HepG2 (cell line): ENCODE measurements around the gene NDNF. TPM values are rescaled to one million over a fixed set of nuclear protein-coding genes. Genes with fewer than 3 reads are reported as not detected.

Source experiments
- ATAC-seq: fragments of 200-7000 bp; cut with Tn5 transposase; 3 replicates; pipeline ENCODE4 v1.9.1; 2020; ENCODE audit warnings: mild to moderate bottlenecking, moderate library complexity
- BruUV-seq: library from RNA; stranded (reverse); fragments of 400-500 nt; replicated peaks from 2 replicates; lab custom pipeline; 2021; lab: Mats Ljungman, UMichigan
- CTCF ChIA-PET: fragments of 300-600 bp; formaldehyde crosslinking; extraction: SDS; loops from one replicate; lab custom pipeline; 2021; ENCODE audit warnings: low total read pairs, inconsistent platforms, low intra/inter-chr PET ratio; lab: Yijun Ruan, JAX
- POLR2A ChIA-PET: fragments of 350-600 bp; sonication (Branson Sonifier 250); formaldehyde crosslinking; loops from one replicate; lab custom pipeline; 2020; ENCODE audit warnings: antibody characterized with exemption, inconsistent platforms; lab: Yijun Ruan, JAX
- DNase-seq: peaks from one replicate; pipeline ENCODE4 v3.0.0-alpha.2; 2015; ENCODE audit warnings: low spot score
- FAIRE-seq: peaks from 3 replicates; lab custom pipeline; 2011; peaks lifted over from hg19 to GRCh38; lab: Jason Lieb, UNC
- H2AFZ ChIP-seq: one replicate; pipeline ENCODE4 v1.6.1; 2011; ENCODE audit warnings: low read length, inconsistent platforms
- H3K27ac ChIP-seq: fragments of 300-600 bp; 3 replicates; pipeline ENCODE4 v1.8.0; 2011; ENCODE audit warnings: mixed run types, mild to moderate bottlenecking, mixed read lengths, low read length, inconsistent platforms; ENCODE audit not compliant: insufficient read depth; ENCODE audit errors: extremely low read length
- H3K27me3 ChIP-seq, 2 experiments: fragments of 200-600 bp in 1 of 2; 2 replicates in 1 of 2; 3 replicates in 1 of 2; pipeline versions ENCODE4 v1.6.0 to v1.8.0; 2011; ENCODE audit warnings: low read length in 2 of 2, mild to moderate bottlenecking in 2 of 2, moderate library complexity in 2 of 2, inconsistent platforms in 1 of 2; ENCODE audit not compliant: insufficient read depth in 2 of 2, control insufficient read depth in 1 of 2
- H3K36me3 ChIP-seq, 2 experiments: fragments of 200-600 bp in 1 of 2; replicated peaks in 1 of 2; 2 replicates in 1 of 2; 3 replicates in 1 of 2; pipeline versions ENCODE4 v1.5.1 to v1.8.0; 2011; ENCODE audit warnings: low read length in 2 of 2, inconsistent platforms in 1 of 2; ENCODE audit not compliant: insufficient read depth in 2 of 2, control insufficient read depth in 1 of 2
- H3K4me1 ChIP-seq: 2 replicates; pipeline ENCODE4 v1.5.1; 2012; ENCODE audit warnings: low read length, inconsistent platforms; ENCODE audit not compliant: insufficient read depth
- H3K4me2 ChIP-seq: 2 replicates; pipeline ENCODE4 v1.6.0; 2011; ENCODE audit warnings: low read depth, low read length, inconsistent platforms
- H3K4me3 ChIP-seq, 3 experiments: fragments of 200-600 bp in 1 of 3; sonication (generic), shearing (Covaris generic) in 1 of 3; replicated peaks in 1 of 3; 2 replicates each; pipeline ENCODE4 v1.5.1; 2011 to 2016; ENCODE audit warnings: low read length in 3 of 3, inconsistent platforms in 2 of 3, low read depth in 2 of 3, mild to moderate bottlenecking in 2 of 3, control low read depth in 1 of 3, mixed read lengths in 1 of 3; ENCODE audit not compliant: insufficient read depth in 1 of 3
- H3K79me2 ChIP-seq: one replicate; pipeline ENCODE4 v1.6.1; 2011; ENCODE audit warnings: low read length, inconsistent platforms; ENCODE audit not compliant: insufficient read depth
- H3K9ac ChIP-seq: 2 replicates; pipeline ENCODE4 v1.6.0; 2011; ENCODE audit warnings: mild to moderate bottlenecking, low read depth, low read length, inconsistent platforms; ENCODE audit not compliant: insufficient read depth
- H3K9me3 ChIP-seq: 2 replicates; pipeline ENCODE4 v1.5.1; 2012; ENCODE audit warnings: mild to moderate bottlenecking, low read length
- H4K20me1 ChIP-seq: 2 replicates; pipeline ENCODE4 v1.6.0; 2011; ENCODE audit warnings: inconsistent platforms, mild to moderate bottlenecking, low read length, moderate library complexity; ENCODE audit not compliant: insufficient read depth
- GFI1 ChIP-seq: sonication (generic); formaldehyde crosslinking; IDR thresholded peaks from 2 replicates; pipeline ENCODE4 v1.5.0; 2020; ENCODE audit warnings: missing genetic modification reagents, mild to moderate bottlenecking, borderline replicate concordance
- IRF2 ChIP-seq: IDR thresholded peaks from 2 replicates; pipeline ENCODE4 v1.6.1; 2018; ENCODE audit warnings: missing genetic modification reagents, missing compliant biosample characterization
- NR2F6 ChIP-seq, 2 experiments: IDR thresholded peaks; 2 replicates each; pipeline ENCODE4 v1.6.1; 2016; ENCODE audit warnings: antibody characterized with exemption in 1 of 2, mild to moderate bottlenecking in 1 of 2
- SCMH1 ChIP-seq: sonication (generic); formaldehyde crosslinking; IDR thresholded peaks from 2 replicates; pipeline ENCODE4 v1.9.0; 2021; ENCODE audit warnings: missing genetic modification reagents, mild to moderate bottlenecking, borderline replicate concordance
- TSC22D2 ChIP-seq: sonication (generic); formaldehyde crosslinking; IDR thresholded peaks from 2 replicates; pipeline ENCODE4 v1.5.1; 2020; ENCODE audit warnings: missing genetic modification reagents, mild to moderate bottlenecking, borderline replicate concordance
- U2AF2 ChIP-seq: fragments of 200-400 bp; formaldehyde crosslinking; IDR thresholded peaks from 2 replicates; pipeline ENCODE4 v1.6.1; 2017; ENCODE audit warnings: low read depth, mild to moderate bottlenecking, low read length
- ZIK1 ChIP-seq: sonication (generic); formaldehyde crosslinking; IDR thresholded peaks from 2 replicates; pipeline ENCODE4 v1.5.0; 2020; ENCODE audit warnings: mild to moderate bottlenecking, low read depth, missing genetic modification reagents, borderline replicate concordance
- ZNF430 ChIP-seq: sonication (generic); formaldehyde crosslinking; IDR thresholded peaks from 2 replicates; pipeline ENCODE4 v1.9.0; 2021; ENCODE audit warnings: mild to moderate bottlenecking, missing genetic modification reagents
- ZNF432 ChIP-seq: sonication (generic); formaldehyde crosslinking; IDR thresholded peaks from 2 replicates; pipeline ENCODE4 v1.5.0; 2020; ENCODE audit warnings: missing genetic modification reagents, mild to moderate bottlenecking, borderline replicate concordance
- in situ Hi-C: cut with HindIII; loops from 2 replicates; pipeline ENCODE4 v1.10.0; 2017; ENCODE audit warnings: low pct_unique_long_range_greater_than_20kb; ENCODE audit not compliant: extremely low pct_ligation_motif_present
- intact Hi-C: fragments of 100-400 bp; cut with micrococcal nuclease; formaldehyde crosslinking; loops from one replicate; pipeline ENCODE4 v1.10.0; 2022; ENCODE audit not compliant: unreplicated experiment
- polyA plus RNA-seq, 8 experiments: library from polyadenylated mRNA; depleted of rRNA in 3 of 8; stranded (reverse) in 7 of 8; unstranded in 1 of 8; fragments of >200 nt; fragmentation: Illumina TruSeq in 4 of 8; extraction: Trizol in 4 of 8; gene quantifications; 2 replicates each; pipeline versions ENCODE4 v1.2.1 to v1.2.3, GENCODE V29; 2011 to 2016; ENCODE audit warnings: low read depth in 4 of 8, missing spikeins in 1 of 8, mixed read lengths in 1 of 8; ENCODE audit not compliant: insufficient read depth in 1 of 8
- total RNA-seq, 5 experiments: library from RNA; depleted of rRNA; stranded (reverse); fragments of >200 nt; fragmentation: Illumina TruSeq; extraction: Trizol; gene quantifications; 2 replicates each; pipeline ENCODE4 v1.2.3, GENCODE V29; 2016; ENCODE audit warnings: low read depth in 1 of 5
- TF ChIP-seq, protein P1 (sequence below): sonication (generic); IDR thresholded peaks from 2 replicates; pipeline ENCODE4 v1.6.1; 2016; ENCODE audit warnings: low read depth, borderline replicate concordance
- TF ChIP-seq, protein P2 (sequence below): sonication (generic); formaldehyde crosslinking; IDR thresholded peaks from 2 replicates; pipeline ENCODE4 v1.9.0; 2021; ENCODE audit warnings: missing genetic modification reagents, mild to moderate bottlenecking, borderline replicate concordance
- TF ChIP-seq, protein P3 (sequence below): sonication (generic); formaldehyde crosslinking; IDR thresholded peaks from 2 replicates; pipeline ENCODE4 v1.5.0; 2020; ENCODE audit warnings: missing genetic modification reagents
- TF ChIP-seq, protein P4 (sequence below): sonication (generic); formaldehyde crosslinking; IDR thresholded peaks from 2 replicates; pipeline ENCODE4 v1.4.0; 2020; ENCODE audit warnings: mild to moderate bottlenecking, missing genetic modification reagents, borderline replicate concordance
- TF ChIP-seq, protein P5 (sequence below): sonication (generic); formaldehyde crosslinking; conservative IDR thresholded peaks from 2 replicates; pipeline ENCODE4 v1.4.0; 2020; ENCODE audit warnings: missing genetic modification reagents
- TF ChIP-seq, protein P6 (sequence below): sonication (generic); formaldehyde crosslinking; IDR thresholded peaks from 2 replicates; pipeline ENCODE4 v1.5.0; 2020; ENCODE audit warnings: missing genetic modification reagents
- TF ChIP-seq, protein P7 (sequence below): sonication (generic); formaldehyde crosslinking; IDR thresholded peaks from 2 replicates; pipeline ENCODE4 v1.4.0; 2020; ENCODE audit warnings: mild to moderate bottlenecking, missing genetic modification reagents

NDNF gene
- total and polyA plus RNA-seq, 2 of the 13 experiments (the other 11 are each of a cell fraction or from before 2014, with no cell fraction given), result not detected

DNA sequence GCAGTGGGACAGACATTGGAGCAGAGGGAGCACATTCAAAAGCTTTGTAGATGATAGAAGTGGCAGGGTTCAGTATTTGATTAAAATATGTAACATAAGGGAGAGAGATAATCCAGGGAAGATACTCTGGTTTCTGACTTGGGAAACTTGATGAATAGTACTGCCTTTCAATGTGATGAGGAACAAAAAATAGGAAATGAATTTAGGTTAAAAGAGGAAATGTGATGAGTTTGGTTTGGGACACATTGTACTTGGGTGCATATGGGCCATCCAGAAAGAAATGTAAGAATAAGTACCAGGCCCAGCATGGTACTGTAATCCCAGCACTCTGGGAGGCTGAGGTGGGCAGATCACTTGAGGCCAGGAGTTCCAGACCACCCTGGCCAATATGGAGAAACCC lies 20.9 kb upstream of the NDNF start (continued):
- TF ChIP-seq, protein P1, sequence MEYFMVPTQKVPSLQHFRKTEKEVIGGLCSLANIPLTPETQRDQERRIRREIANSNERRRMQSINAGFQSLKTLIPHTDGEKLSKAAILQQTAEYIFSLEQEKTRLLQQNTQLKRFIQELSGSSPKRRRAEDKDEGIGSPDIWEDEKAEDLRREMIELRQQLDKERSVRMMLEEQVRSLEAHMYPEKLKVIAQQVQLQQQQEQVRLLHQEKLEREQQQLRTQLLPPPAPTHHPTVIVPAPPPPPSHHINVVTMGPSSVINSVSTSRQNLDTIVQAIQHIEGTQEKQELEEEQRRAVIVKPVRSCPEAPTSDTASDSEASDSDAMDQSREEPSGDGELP, result no peak
- no peak for TF ChIP-seq ZIK1 (CRISPR knock-in tag)
- TF ChIP-seq, protein P2, sequence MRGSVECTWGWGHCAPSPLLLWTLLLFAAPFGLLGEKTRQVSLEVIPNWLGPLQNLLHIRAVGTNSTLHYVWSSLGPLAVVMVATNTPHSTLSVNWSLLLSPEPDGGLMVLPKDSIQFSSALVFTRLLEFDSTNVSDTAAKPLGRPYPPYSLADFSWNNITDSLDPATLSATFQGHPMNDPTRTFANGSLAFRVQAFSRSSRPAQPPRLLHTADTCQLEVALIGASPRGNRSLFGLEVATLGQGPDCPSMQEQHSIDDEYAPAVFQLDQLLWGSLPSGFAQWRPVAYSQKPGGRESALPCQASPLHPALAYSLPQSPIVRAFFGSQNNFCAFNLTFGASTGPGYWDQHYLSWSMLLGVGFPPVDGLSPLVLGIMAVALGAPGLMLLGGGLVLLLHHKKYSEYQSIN (CRISPR knock-in tag), result no peak
- no peak for TF ChIP-seq ZNF432
- TF ChIP-seq U2AF2, result no peak
- TF ChIP-seq, protein P3, sequence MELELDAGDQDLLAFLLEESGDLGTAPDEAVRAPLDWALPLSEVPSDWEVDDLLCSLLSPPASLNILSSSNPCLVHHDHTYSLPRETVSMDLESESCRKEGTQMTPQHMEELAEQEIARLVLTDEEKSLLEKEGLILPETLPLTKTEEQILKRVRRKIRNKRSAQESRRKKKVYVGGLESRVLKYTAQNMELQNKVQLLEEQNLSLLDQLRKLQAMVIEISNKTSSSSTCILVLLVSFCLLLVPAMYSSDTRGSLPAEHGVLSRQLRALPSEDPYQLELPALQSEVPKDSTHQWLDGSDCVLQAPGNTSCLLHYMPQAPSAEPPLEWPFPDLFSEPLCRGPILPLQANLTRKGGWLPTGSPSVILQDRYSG (CRISPR knock-in tag), result no peak
- TF ChIP-seq IRF2 (CRISPR knock-in tag), result no peak
- no peak for TF ChIP-seq ZNF430 (CRISPR knock-in tag)
- TF ChIP-seq TSC22D2 (CRISPR knock-in tag), result no peak
- TF ChIP-seq, all 625 proteins: peak for 0

DNA sequence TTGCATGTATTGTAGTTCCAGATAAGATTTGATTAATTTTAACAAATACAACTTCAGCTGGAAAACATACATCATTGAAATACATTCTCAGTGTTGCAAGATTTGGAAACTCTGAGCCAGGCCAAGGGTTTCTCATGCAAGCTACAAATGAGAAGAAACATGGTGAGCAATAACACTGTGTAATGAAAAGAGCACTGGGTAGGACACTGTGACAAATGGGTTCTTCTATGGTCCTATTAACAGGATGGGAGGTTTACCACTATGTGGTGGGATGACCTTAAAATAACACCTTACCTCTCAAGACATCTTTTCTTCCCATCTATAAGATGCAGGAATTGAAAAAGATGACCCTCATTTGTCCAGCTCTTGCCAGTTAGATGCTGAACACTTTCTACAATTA lies 19.6 kb upstream of the NDNF start:
- POLR2A ChIA-PET, result no interaction called here
- FAIRE-seq, result no peak
- in situ Hi-C loops, result loop anchor here (10.0 kb wide), 1 partner anchor 937 kb away; no protein-coding TSS in a partner anchor
- TF ChIP-seq, protein P4, sequence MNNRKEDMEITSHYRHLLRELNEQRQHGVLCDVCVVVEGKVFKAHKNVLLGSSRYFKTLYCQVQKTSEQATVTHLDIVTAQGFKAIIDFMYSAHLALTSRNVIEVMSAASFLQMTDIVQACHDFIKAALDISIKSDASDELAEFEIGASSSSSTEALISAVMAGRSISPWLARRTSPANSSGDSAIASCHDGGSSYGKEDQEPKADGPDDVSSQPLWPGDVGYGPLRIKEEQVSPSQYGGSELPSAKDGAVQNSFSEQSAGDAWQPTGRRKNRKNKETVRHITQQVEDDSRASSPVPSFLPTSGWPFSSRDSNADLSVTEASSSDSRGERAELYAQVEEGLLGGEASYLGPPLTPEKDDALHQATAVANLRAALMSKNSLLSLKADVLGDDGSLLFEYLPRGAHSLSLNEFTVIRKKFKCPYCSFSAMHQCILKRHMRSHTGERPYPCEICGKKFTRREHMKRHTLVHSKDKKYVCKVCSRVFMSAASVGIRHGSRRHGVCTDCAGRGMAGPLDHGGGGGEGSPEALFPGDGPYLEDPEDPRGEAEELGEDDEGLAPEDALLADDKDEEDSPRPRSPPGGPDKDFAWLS, result no peak
- TF ChIP-seq NR2F6 (IDR thresholded peaks at IDR 0.05) (no peak), NR2F6 (CRISPR knock-in tag; IDR thresholded peaks at IDR 0.05) (no peak), GFI1 (CRISPR knock-in tag) (no peak), SCMH1 (CRISPR knock-in tag) (no peak)
- TF ChIP-seq, protein P5, sequence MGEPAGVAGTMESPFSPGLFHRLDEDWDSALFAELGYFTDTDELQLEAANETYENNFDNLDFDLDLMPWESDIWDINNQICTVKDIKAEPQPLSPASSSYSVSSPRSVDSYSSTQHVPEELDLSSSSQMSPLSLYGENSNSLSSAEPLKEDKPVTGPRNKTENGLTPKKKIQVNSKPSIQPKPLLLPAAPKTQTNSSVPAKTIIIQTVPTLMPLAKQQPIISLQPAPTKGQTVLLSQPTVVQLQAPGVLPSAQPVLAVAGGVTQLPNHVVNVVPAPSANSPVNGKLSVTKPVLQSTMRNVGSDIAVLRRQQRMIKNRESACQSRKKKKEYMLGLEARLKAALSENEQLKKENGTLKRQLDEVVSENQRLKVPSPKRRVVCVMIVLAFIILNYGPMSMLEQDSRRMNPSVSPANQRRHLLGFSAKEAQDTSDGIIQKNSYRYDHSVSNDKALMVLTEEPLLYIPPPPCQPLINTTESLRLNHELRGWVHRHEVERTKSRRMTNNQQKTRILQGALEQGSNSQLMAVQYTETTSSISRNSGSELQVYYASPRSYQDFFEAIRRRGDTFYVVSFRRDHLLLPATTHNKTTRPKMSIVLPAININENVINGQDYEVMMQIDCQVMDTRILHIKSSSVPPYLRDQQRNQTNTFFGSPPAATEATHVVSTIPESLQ (CRISPR knock-in tag), result no peak
- TF ChIP-seq, protein P6, sequence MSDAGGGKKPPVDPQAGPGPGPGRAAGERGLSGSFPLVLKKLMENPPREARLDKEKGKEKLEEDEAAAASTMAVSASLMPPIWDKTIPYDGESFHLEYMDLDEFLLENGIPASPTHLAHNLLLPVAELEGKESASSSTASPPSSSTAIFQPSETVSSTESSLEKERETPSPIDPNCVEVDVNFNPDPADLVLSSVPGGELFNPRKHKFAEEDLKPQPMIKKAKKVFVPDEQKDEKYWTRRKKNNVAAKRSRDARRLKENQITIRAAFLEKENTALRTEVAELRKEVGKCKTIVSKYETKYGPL, result no peak
- TF ChIP-seq, protein P7, sequence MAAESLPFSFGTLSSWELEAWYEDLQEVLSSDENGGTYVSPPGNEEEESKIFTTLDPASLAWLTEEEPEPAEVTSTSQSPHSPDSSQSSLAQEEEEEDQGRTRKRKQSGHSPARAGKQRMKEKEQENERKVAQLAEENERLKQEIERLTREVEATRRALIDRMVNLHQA (CRISPR knock-in tag), result no peak

More for the DNA sequence above, 19.6 kb upstream of the NDNF start:
- ATAC-seq, result no peak
- no peaks in the 10 kb centered on the region for H3K36me3 ChIP-seq
- H3K4me2 ChIP-seq, result no peak overlapping the region
- no TSS peak for BruUV-seq
- H3K27ac ChIP-seq, result no peak overlapping the region
- H3K4me3 ChIP-seq, result no peak overlapping the region
- no peaks in the 10 kb centered on the region for H3K4me1 ChIP-seq
- no peaks in the 10 kb centered on the region for H3K27me3 ChIP-seq
- H3K79me2 ChIP-seq, result no peaks in the 10 kb centered on the region
- CTCF ChIA-PET, result no interaction called here
- intact Hi-C loops, result no loop called here
- H3K9me3 ChIP-seq, result no peaks in the 10 kb centered on the region
- no peak overlapping the region for H2AFZ ChIP-seq
- no peak overlapping the region for H3K9ac ChIP-seq
- DNase-seq, result no peak
- no peaks in the 10 kb centered on the region for H4K20me1 ChIP-seq
